HG02885 (cell line): ENCODE data around the gene CCNK.

ENCODE experiments used
- ATAC-seq: cut with Tn5 transposase; IDR thresholded peaks from one replicate; pipeline ENCODE4 v1.9.1; 2021; ENCODE audit warnings: mild to moderate bottlenecking; ENCODE audit not compliant: unreplicated experiment, poor library complexity

Gene CCNK

GRCh38 chr14:99480917-99481744 is at the start of gene CCNK:
CCNK (plus strand) TSS chr14:99481409; CDS start chr14:99492678, 11,269 bp downstream.
- peak; percentile 88 for ATAC-seq

GRCh38 chr14:99431986-99432385 is 49.2 kb upstream of the CCNK start:
- no peak for ATAC-seq

GRCh38 chr14:99432485-99432884 is 48.7 kb upstream of the CCNK start:
- no peak for ATAC-seq

GRCh38 chr14:99435327-99435726 is 45.9 kb upstream of the CCNK start:
- no peak for ATAC-seq

- no peak for ATAC-seq
These were observed 44.7 kb upstream of the CCNK start for GRCh38 chr14:99436247-99437180.

- no peak for ATAC-seq
These were observed 43.5 kb upstream of the CCNK start for GRCh38 chr14:99437706-99438105.

- no peak for ATAC-seq
These were observed 40.9 kb upstream of the CCNK start for GRCh38 chr14:99440278-99440677.

- ATAC-seq = no peak
These were observed 39.9 kb upstream of the CCNK start for GRCh38 chr14:99441157-99441870.

GRCh38 chr14:99441918-99442317 is 39.3 kb upstream of the CCNK start:
- ATAC-seq = no peak

GRCh38 chr14:99445931-99446330 is 35.3 kb upstream of the CCNK start:
- no peak for ATAC-seq

- no peak for ATAC-seq
These were observed 33.5 kb upstream of the CCNK start for GRCh38 chr14:99447739-99448138.

GRCh38 chr14:99450266-99450665 is 30.9 kb upstream of the CCNK start:
- no peak for ATAC-seq

- ATAC-seq = no peak
These were observed 30.0 kb upstream of the CCNK start for GRCh38 chr14:99451234-99451633.

GRCh38 chr14:99452968-99453367 is 28.2 kb upstream of the CCNK start:
- no peak for ATAC-seq

GRCh38 chr14:99454246-99454645 is 27.0 kb upstream of the CCNK start:
- ATAC-seq = no peak

- ATAC-seq = no peak
These were observed 21.6 kb upstream of the CCNK start for GRCh38 chr14:99459481-99460100.

GRCh38 chr14:99460793-99461192 is 20.4 kb upstream of the CCNK start:
- ATAC-seq = no peak

GRCh38 chr14:99461411-99462085 is 19.7 kb upstream of the CCNK start:
- no peak for ATAC-seq

- no peak for ATAC-seq
These were observed 19.0 kb upstream of the CCNK start for GRCh38 chr14:99462210-99462609.

- ATAC-seq = no peak
These were observed 17.2 kb upstream of the CCNK start for GRCh38 chr14:99463974-99464373.
